Erythroblast (primary cell): ENCODE results near the gene C18orf32.
"Not testable (repeated sequence)": the region's sequence is repeated elsewhere in the genome, so short reads cannot be mapped to it uniquely, and the experiment has no call there.

Experiments
- GATA1 ChIP-seq: IDR thresholded peaks from 2 replicates; pipeline ENCODE4 v1.6.1; 2011; ENCODE audit warnings: low read depth, mild to moderate bottlenecking, control low read depth, low read length, moderate library complexity
- POLR2A ChIP-seq: IDR thresholded peaks from 2 replicates; pipeline ENCODE4 v1.6.1; 2011; ENCODE audit warnings: mild to moderate bottlenecking, low read length

DNA sequence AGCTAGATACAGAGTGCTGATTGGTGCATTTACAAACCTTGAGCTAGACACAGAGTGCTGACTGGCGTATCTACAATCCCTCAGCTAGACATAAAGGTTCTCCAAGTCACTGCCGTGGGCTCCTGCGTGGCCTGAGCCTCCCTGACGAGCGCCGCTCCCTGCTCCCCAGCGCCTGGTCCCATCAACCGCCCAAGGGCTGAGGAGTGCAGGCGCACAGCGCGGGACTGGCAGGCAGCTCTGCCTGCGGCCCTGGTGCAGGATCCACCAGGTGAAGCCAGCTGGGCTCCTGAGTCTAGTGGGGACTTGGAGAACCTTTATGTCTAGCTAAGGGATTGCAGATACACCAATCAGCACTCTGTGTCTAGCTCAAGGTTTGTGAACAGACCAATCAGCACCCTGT is 34.5 kb downstream of the C18orf32 start:
- TF ChIP-seq POLR2A, GATA1: not testable (repeated sequence)
